C4-2B (cell line): Measurements from ENCODE around the gene VEGFD.
A peak's percentile ranks its signal among the peaks of the same experiment; 100 is the strongest.

Experiments
- H3K27ac ChIP-seq: fragments of 450-650 bp; 2 replicates; pipeline ENCODE4 v1.5.1; 2017
- CTCF ChIP-seq: fragments of 450-650 bp; conservative IDR thresholded peaks from 2 replicates; pipeline ENCODE4 v1.5.1; 2017; ENCODE audit warnings: mild to moderate bottlenecking
- ZFX ChIP-seq: fragments of 450-650 bp; IDR thresholded peaks from 2 replicates; pipeline ENCODE4 v1.6.1; 2017

Gene VEGFD

GRCh38 chrX:15322472-15322871, 61.7 kb downstream of the VEGFD start:
- TF ChIP-seq ZFX (no peak), CTCF (no peak)
- H3K27ac ChIP-seq = no peak overlapping the region

GRCh38 chrX:15322072-15322471, 62.1 kb downstream of the VEGFD start:
- H3K27ac ChIP-seq = no peak overlapping the region
- TF ChIP-seq ZFX (no peak), CTCF (no peak)

GRCh38 chrX:15321447-15321846, 62.8 kb downstream of the VEGFD start:
- H3K27ac ChIP-seq = no peak overlapping the region
- no peak for TF ChIP-seq ZFX
- TF ChIP-seq CTCF = no peak

- H3K27ac ChIP-seq = no peak overlapping the region
- TF ChIP-seq ZFX = no peak
- TF ChIP-seq CTCF = no peak
These were observed 63.9 kb downstream of the VEGFD start for GRCh38 chrX:15320297-15320696.

GRCh38 chrX:15319075-15319474, 65.1 kb downstream of the VEGFD start:
- H3K27ac ChIP-seq = no peak overlapping the region
- TF ChIP-seq CTCF = no peak
- no peak for TF ChIP-seq ZFX

- no peak within 1 kb of the TSS for H3K27ac ChIP-seq
- TF ChIP-seq ZFX (no peak), CTCF (no peak)
These were observed 68.7 kb downstream of the VEGFD start, which contains the start of gene ASB11 for GRCh38 chrX:15315509-15315908. TSS of gene ASB11 (minus strand) at chrX:15315640. CDS start at chrX:15315605, 35 bp downstream.

- no peak overlapping the region for H3K27ac ChIP-seq
- TF ChIP-seq ZFX = no peak
- no peak for TF ChIP-seq CTCF
These were observed 69.7 kb downstream of the VEGFD start for GRCh38 chrX:15314472-15314871.

- TF ChIP-seq CTCF (no peak), ZFX (no peak)
- peak overlapping the region; percentile 72; the same call in 1 of the 2 replicates for H3K27ac ChIP-seq
These were observed 73.1 kb downstream of the VEGFD start for GRCh38 chrX:15311119-15311518.
